GM23338 (cell line): ENCODE measurements around the gene DUSP11. TPM values are rescaled to one million over a fixed set of nuclear protein-coding genes. Genes with fewer than 3 reads are reported as not detected.

Experiments used
- polyA plus RNA-seq: library from polyadenylated mRNA; unstranded; fragments of >200 nt; fragmentation: Nextera tagmentation; extraction: Ambion mirVana; gene quantifications from 2 replicates; pipeline ENCODE4 v1.2.1, GENCODE V29; 2016
- total RNA-seq: library from RNA; depleted of rRNA; stranded (reverse); fragments of >200 nt; shearing (Covaris generic); gene quantifications from 2 replicates; pipeline ENCODE4 v1.2.3, GENCODE V29; 2014; rRNA removed

DUSP11 gene
- total and polyA plus RNA-seq, 2 experiments from 2014 or later: 21.0 to 23.3 TPM

Other genes with a start within 250 kb of the DUSP11 start
- gene NAT8, start 137.7 kb downstream of the DUSP11 start, total RNA-seq: not detected in 2 replicates
- gene NAT8, start 137.7 kb downstream of the DUSP11 start, polyA plus RNA-seq: not detected in 2 replicates
- gene TPRKB, start 42.8 kb downstream of the DUSP11 start, total RNA-seq: 31.2 and 39.5 TPM in 2 replicates
- gene TPRKB, start 42.8 kb downstream of the DUSP11 start, polyA plus RNA-seq: 167 and 186 TPM in 2 replicates
- 0.14 TPM in 1 of 2 replicates, not detected in the other for gene C2orf78, start 4.1 kb upstream of the DUSP11 start, total RNA-seq
- 0.14 and 0.18 TPM in 2 replicates for gene C2orf78, start 4.1 kb upstream of the DUSP11 start, polyA plus RNA-seq
- gene STAMBP, start 48.9 kb upstream of the DUSP11 start, total RNA-seq: 33.9 and 40.4 TPM in 2 replicates
- 89.7 and 106 TPM in 2 replicates for gene STAMBP, start 48.9 kb upstream of the DUSP11 start, polyA plus RNA-seq
- 8.5 and 8.8 TPM in 2 replicates for gene ACTG2, start 112.9 kb upstream of the DUSP11 start, total RNA-seq
- 6.3 and 8.0 TPM in 2 replicates for gene ACTG2, start 112.9 kb upstream of the DUSP11 start, polyA plus RNA-seq
- gene DGUOK, start 146.8 kb upstream of the DUSP11 start, total RNA-seq: 57.2 and 68.4 TPM in 2 replicates
- 287 and 292 TPM in 2 replicates for gene DGUOK, start 146.8 kb upstream of the DUSP11 start, polyA plus RNA-seq
- 18.3 and 19.9 TPM in 2 replicates for gene TET3, start 204.8 kb upstream of the DUSP11 start, total RNA-seq
- gene TET3, start 204.8 kb upstream of the DUSP11 start, polyA plus RNA-seq: 3.6 and 3.8 TPM in 2 replicates